Omental fat pad (tissue), 4 donors: ENCODE results near the gene UPF3A. TPM values are rescaled to one million over a fixed set of nuclear protein-coding genes. Genes with fewer than 3 reads are reported as not detected.

Experiments
- ATAC-seq: fragments of 150-250 bp; one replicate; pipeline ENCODE4 v1.9.1; 2016; ENCODE audit warnings: mild to moderate bottlenecking, moderate library complexity; ENCODE audit not compliant: low FRiP score
- DNase-seq: peaks from one replicate; pipeline ENCODE4 v3.0.0-alpha.2; 2019; ENCODE audit warnings: low spot score
- CTCF ChIP-seq, 3 donors: fragments of 450-650 bp; IDR thresholded peaks; one replicate each; pipeline ENCODE4 v1.5.1; 2016 to 2017; ENCODE audit warnings: antibody characterized with exemption in 3 of 3, mild to moderate bottlenecking in 3 of 3, moderate library complexity in 2 of 3
- total RNA-seq, 4 donors: library from RNA; depleted of rRNA; stranded (reverse); fragments of >200 nt; gene quantifications; one replicate each; pipeline ENCODE4 v1.1.0, GENCODE V29; 2016

The UPF3A gene
- total RNA-seq, 4 donors from 2014 or later: 25.1 to 60.7 (median 39.0) TPM

GRCh38 chr13:114256547-114256946, 24.9 kb upstream of the UPF3A start:
- no peak for ATAC-seq
- no peak for TF ChIP-seq CTCF (IDR thresholded peaks at IDR 0.05)
- DNase-seq: no peak

GRCh38 chr13:114257014-114257413, 24.4 kb upstream of the UPF3A start:
- no peak for ATAC-seq
- TF ChIP-seq CTCF (IDR thresholded peaks at IDR 0.05): no peak
- no peak for DNase-seq

DNA sequence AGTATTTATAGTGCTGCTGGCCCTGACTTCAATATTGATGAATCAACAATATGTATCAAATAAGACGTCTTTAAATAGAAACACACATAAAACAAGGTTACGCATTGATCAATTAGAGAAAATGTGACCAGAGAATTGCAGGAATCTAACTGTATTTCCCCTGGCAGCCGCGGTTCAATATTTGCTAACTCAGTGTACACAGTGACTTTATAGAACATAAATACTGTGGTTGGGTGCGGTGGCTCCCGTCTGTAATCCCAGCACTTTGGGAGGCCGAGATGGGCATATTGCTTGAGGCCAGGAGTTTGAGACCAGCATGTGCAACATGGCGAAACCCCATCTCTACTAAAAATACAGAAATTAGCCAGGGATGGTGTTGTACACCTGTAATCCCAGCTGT, 22.8 kb upstream of the UPF3A start:
- DNase-seq (no peak), ATAC-seq (no peak)
- no peak for TF ChIP-seq CTCF (IDR thresholded peaks at IDR 0.05)

DNA sequence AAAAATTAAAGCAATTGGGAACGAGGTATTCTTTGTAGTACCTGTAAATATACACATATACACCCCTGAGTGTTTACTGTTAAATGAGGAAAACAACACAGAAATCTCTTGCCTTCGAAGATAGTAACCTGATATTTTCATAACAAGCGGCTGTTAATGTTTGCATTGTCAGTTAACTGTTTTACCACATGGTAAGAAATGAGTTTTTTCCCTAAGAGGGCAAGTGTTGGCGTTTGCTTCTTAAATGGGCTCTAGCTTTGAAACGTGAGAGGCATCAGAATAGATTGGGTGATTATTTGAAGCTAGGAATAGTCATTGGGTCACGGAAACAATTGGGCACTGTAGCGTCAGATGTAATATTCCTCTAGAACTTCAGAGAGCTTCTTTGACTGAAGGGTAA, 22.0 kb upstream of the UPF3A start:
- ATAC-seq: no peak
- no peak for DNase-seq
- TF ChIP-seq CTCF (IDR thresholded peaks at IDR 0.05): no peak

DNA sequence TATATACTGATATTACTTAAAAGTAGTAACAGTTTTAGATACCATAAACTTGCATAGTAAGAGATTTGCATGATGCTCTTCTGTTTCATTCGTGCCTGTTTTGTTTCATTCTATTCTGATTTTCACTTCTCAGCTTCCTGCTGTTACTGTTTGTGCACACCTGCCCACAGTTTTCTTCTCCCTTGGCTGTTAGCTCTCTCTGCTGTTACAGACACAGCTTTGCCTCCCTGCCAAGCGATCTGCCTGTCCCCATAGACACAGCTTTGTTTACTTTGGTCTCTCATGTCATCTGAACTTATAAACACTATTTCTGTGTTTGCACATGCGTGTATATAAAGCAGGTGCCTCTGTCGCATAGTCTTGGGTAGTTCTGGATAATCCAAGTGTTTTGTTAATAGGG, 21.4 kb upstream of the UPF3A start:
- ATAC-seq (no peak), DNase-seq (no peak)
- no peak for TF ChIP-seq CTCF (IDR thresholded peaks at IDR 0.05)

GRCh38 chr13:114260814-114261213, 20.6 kb upstream of the UPF3A start:
- ATAC-seq (no peak), DNase-seq (no peak)
- no peak for TF ChIP-seq CTCF (IDR thresholded peaks at IDR 0.05)

- no peak for TF ChIP-seq CTCF (IDR thresholded peaks at IDR 0.05)
- ATAC-seq: no peak
- no peak for DNase-seq
These were observed 20.0 kb upstream of the UPF3A start for GRCh38 chr13:114261328-114261965.
